HUES48 (cell line): ENCODE results near the gene ZSCAN22.
"Not testable (repeated sequence)": the region's sequence is repeated elsewhere in the genome, so short reads cannot be mapped to it uniquely, and the experiment has no call there.

ENCODE experiments used
- H3K27ac ChIP-seq: one replicate; pipeline ENCODE4 v1.7.0; 2013; ENCODE audit warnings: low read depth, low read length, inconsistent platforms
- H3K27me3 ChIP-seq: 2 replicates; pipeline ENCODE4 v1.6.1; 2013; ENCODE audit warnings: mild to moderate bottlenecking, low read length; ENCODE audit not compliant: control insufficient read depth, insufficient read depth
- H3K36me3 ChIP-seq: 2 replicates; pipeline ENCODE4 v1.6.1; 2013; ENCODE audit warnings: low read length; ENCODE audit not compliant: control insufficient read depth, insufficient read depth
- H3K4me1 ChIP-seq: 2 replicates; pipeline ENCODE4 v1.6.1; 2013; ENCODE audit warnings: mild to moderate bottlenecking, low read length; ENCODE audit not compliant: control insufficient read depth, insufficient read depth
- H3K4me3 ChIP-seq: 2 replicates; pipeline ENCODE4 v1.5.1; 2013; ENCODE audit warnings: mild to moderate bottlenecking, low read depth, low read length
- H3K9ac ChIP-seq: 2 replicates; pipeline ENCODE4 v1.6.1; 2013; ENCODE audit warnings: mild to moderate bottlenecking, low read depth, low read length, moderate library complexity
- H3K9me3 ChIP-seq: 2 replicates; pipeline ENCODE4 v1.6.1; 2013; ENCODE audit warnings: low read length; ENCODE audit not compliant: control insufficient read depth, insufficient read depth

Gene ZSCAN22

GRCh38 chr19:58364146-58364545 is 37.4 kb downstream of the ZSCAN22 start:
- no peak overlapping the region for H3K27ac ChIP-seq
- no peak overlapping the region for H3K4me3 ChIP-seq
- no peaks in the 10 kb centered on the region for H3K9me3 ChIP-seq
- H3K27me3 ChIP-seq, result no peaks in the 10 kb centered on the region
- H3K4me1 ChIP-seq, result no peaks in the 10 kb centered on the region
- no peak overlapping the region for H3K9ac ChIP-seq
- no peaks in the 10 kb centered on the region for H3K36me3 ChIP-seq

GRCh38 chr19:58366585-58367430 is 40.0 kb downstream of the ZSCAN22 start:
- no peaks in the 10 kb centered on the region for H3K9me3 ChIP-seq
- H3K9ac ChIP-seq, result no peak overlapping the region
- no peaks in the 10 kb centered on the region for H3K27me3 ChIP-seq
- no peaks in the 10 kb centered on the region for H3K36me3 ChIP-seq
- H3K27ac ChIP-seq, result no peak overlapping the region
- H3K4me3 ChIP-seq, result no peak overlapping the region
- no peaks in the 10 kb centered on the region for H3K4me1 ChIP-seq

- Histone ChIP-seq H3K27ac (no peak overlapping the region), H3K36me3 (no peaks in the 10 kb centered on the region), H3K4me1 (no peaks in the 10 kb centered on the region)
Observed at GRCh38 chr19:58367698-58368454, 41.1 kb downstream of the ZSCAN22 start.

GRCh38 chr19:58368561-58369360 is 42.0 kb downstream of the ZSCAN22 start:
- no peak overlapping the region for H3K4me3 ChIP-seq
- no peak overlapping the region for H3K9ac ChIP-seq
- no peaks in the 10 kb centered on the region for H3K36me3 ChIP-seq
- H3K27me3 ChIP-seq, result no peaks in the 10 kb centered on the region
- no peaks in the 10 kb centered on the region for H3K4me1 ChIP-seq
- no peak overlapping the region for H3K27ac ChIP-seq
- H3K9me3 ChIP-seq, result no peaks in the 10 kb centered on the region

More at GRCh38 chr19:58367698-58368454, 41.1 kb downstream of the ZSCAN22 start:
- H3K9ac ChIP-seq, result no peak overlapping the region
- H3K27me3 ChIP-seq, result no peaks in the 10 kb centered on the region
- H3K9me3 ChIP-seq, result no peaks in the 10 kb centered on the region
- no peak overlapping the region for H3K4me3 ChIP-seq

- H3K4me3 ChIP-seq, result no peak overlapping the region
- H3K4me1 ChIP-seq, result no peaks in the 10 kb centered on the region
- no peak overlapping the region for H3K9ac ChIP-seq
- H3K36me3 ChIP-seq, result no peaks in the 10 kb centered on the region
- no peak overlapping the region for H3K27ac ChIP-seq
- H3K9me3 ChIP-seq, result no peaks in the 10 kb centered on the region
- H3K27me3 ChIP-seq, result no peaks in the 10 kb centered on the region
Observed at GRCh38 chr19:58372311-58373133, 45.7 kb downstream of the ZSCAN22 start.

GRCh38 chr19:58374200-58374599 is 47.4 kb downstream of the ZSCAN22 start:
- Histone ChIP-seq H3K27me3 (no peaks in the 10 kb centered on the region), H3K9me3 (no peaks in the 10 kb centered on the region), H3K9ac (no peak overlapping the region), H3K4me1 (no peaks in the 10 kb centered on the region), H3K36me3 (no peaks in the 10 kb centered on the region), H3K4me3 (no peak overlapping the region), H3K27ac (no peak overlapping the region)

- H3K9me3 ChIP-seq, H3K27ac ChIP-seq, H3K9ac ChIP-seq, H3K36me3 ChIP-seq, H3K4me1 ChIP-seq, H3K27me3 ChIP-seq, H3K4me3 ChIP-seq: not testable (repeated sequence)
Observed at GRCh38 chr19:58376724-58377123, 49.9 kb downstream of the ZSCAN22 start.

- H3K4me3 ChIP-seq, result no peak overlapping the region
- no peaks in the 10 kb centered on the region for H3K36me3 ChIP-seq
- H3K4me1 ChIP-seq, result no peaks in the 10 kb centered on the region
- no peaks in the 10 kb centered on the region for H3K9me3 ChIP-seq
- no peak overlapping the region for H3K27ac ChIP-seq
- H3K27me3 ChIP-seq, result no peaks in the 10 kb centered on the region
- H3K9ac ChIP-seq, result no peak overlapping the region
Observed at GRCh38 chr19:58379246-58379645, 52.5 kb downstream of the ZSCAN22 start.

- Histone ChIP-seq H3K9me3 (no peaks in the 10 kb centered on the region), H3K27ac (peak overlapping the region; percentile 93), H3K27me3 (no peaks in the 10 kb centered on the region), H3K9ac (peak overlapping the region; percentile 74; the same call in 1 of the 2 replicates), H3K4me3 (peak overlapping the region; percentile 80), H3K36me3 (no peaks in the 10 kb centered on the region), H3K4me1 (no peaks in the 10 kb centered on the region)
Observed at GRCh38 chr19:58380037-58380661, 53.4 kb downstream of the ZSCAN22 start.
